CD4-positive, alpha-beta T cell treated with Interleukin-6 for 4 hours (primary cell): ENCODE results near the gene VPS11.

Source experiments
- DNase-seq: peaks from one replicate; pipeline ENCODE4 v3.0.0-alpha.2; 2020; ENCODE audit warnings: mixed read lengths

The VPS11 gene

DNA sequence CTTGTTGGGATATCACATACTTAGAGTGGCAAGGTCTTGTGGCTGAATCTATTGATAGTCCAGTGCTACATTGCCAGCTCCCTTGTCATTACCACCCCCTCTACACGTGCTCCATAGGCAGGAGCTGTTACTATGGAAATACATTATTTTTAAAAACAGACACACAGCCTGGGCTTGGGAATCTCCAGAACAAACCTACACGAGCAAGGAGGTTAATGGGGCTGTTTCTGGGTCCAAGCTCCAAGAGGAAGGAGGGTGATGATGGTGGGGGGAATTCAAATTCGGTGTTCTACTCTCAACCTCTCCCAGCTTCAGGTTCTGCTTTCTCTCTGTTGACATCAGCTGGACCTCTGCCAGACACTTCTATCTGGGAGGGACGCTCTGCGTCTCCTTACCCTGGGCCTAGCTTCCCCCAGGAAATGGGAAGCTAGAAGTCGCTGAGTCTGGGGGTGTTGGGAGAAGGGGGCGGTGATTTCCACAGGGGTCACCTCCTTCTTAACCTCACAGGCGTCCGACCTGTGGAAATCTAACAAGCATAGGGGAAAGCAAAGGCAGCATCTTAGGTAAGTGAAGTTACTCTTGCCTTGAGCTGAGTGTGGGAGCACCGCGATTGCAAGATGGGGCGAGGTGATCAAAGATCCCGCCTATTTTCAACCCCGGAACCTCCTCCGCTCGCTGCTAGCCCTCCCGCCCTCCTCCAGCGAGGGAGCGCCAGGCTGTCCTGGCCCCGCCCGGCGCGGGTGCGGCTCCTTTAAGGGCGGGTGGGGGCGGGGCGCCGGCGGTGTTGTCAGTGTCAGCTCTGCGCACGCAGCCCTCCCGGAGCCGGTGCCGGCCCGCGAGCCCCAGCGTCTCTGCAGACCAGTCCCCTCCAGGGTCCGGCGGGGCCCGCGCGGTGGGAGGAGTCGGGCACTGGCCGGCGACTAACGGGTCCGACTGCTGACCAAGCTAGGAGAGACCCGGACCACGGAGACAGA is 39.2 kb downstream of the VPS11 start, which contains the start of gene C2CD2L:
Gene C2CD2L, plus strand, starts transcription at position 781 of the 974 bp plus-strand sequence. CDS start 398 bp downstream, outside the sequence.
- DNase-seq, result peak; percentile 95

DNA sequence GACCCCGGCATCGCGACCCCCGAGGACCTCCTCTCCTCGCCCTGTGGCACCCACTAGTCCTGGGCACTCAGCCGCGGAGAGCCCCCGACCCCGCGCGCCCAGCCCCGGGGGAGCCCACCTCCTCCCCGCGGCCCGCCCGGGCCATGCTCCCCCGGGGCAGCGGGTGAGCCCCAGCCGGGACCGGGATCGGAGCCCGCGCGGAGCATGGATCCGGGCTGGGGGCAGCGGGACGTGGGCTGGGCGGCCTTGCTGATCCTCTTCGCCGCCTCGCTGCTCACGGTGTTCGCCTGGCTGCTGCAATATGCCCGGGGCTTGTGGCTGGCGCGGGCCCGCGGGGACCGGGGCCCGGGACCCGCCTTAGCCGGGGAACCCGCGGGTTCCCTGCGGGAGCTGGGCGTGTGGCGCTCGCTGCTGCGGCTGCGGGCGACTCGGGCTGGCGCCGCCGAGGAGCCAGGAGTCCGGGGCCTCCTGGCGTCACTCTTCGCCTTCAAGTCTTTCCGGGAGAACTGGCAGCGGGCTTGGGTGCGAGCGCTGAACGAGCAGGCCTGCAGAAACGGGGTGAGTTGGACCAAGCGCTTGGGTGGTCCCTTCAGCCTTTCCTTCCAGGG is 40.0 kb downstream of the VPS11 start:
- DNase-seq, result peak; percentile 26

DNA sequence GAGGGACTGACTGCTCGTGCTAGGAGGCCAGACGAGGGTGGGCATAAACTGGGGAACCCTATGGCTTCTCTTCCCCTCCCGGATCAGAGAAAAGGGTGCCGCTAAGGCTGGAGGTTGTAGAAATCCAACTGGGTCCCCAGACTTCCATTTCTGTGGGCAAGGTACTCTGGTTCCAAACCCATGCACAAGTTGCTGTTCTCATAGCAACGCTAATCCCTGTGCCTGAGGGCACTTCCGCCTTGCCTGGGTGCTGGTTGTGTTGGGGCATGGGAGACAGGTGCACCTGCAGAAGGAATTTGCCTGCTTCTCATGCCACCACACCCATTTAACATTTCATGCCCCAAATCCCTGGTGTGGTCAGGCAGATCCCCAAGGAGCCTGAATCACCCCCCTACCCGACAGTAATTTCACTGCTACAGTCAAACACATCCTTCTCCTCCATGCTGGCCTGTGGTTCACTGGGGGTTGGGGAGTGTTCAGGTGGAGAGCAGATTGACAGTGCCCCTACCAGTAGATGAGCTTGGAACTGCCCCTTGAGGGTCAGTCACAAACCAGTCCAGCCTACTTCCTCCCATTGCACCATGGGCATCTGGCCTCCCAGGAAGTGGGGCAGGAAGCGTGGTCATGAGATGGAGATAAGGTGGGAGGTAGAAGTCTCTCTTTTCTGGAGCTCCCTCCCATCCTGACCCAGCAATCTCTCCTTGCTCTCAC is 40.7 kb downstream of the VPS11 start:
- peak; percentile 56 for DNase-seq

DNA sequence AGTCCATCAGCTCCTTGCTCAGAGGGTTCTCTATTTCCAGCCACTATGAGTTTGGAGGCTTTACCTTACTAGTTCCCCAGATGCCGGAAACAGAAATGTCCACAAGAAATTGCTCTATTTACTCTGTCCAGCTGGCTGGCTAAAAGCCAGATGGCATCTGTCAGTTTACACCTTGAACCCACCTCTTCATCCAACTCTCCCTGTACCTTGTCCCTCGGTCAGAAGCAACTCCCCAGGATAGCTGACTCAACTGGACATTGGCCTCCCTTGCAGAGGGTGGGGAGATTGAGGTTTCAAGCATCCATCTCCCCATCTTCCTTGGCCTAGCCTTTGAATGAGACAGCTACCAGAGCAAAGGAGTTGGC is 41.2 kb downstream of the VPS11 start:
- no peak for DNase-seq

DNA sequence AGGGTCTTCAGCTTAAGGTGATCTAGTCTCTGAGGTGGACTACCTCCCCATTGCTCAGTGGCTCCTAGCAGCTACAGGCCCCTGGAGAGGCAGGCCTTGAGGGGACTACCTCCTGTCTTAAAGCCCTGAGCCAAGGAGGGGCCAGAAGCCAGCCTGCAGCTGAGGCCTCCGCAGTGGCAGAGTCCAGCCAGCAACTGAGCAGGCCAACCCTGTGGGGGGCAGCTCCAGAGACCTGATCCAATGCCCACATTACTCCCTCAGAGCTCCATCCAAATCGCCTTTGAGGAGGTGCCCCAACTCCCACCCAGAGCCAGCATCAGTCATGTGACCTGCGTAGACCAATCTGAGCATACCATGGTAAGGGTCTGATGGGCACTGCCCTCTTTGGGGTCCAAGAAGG is 42.2 kb downstream of the VPS11 start:
- DNase-seq, result no peak

DNA sequence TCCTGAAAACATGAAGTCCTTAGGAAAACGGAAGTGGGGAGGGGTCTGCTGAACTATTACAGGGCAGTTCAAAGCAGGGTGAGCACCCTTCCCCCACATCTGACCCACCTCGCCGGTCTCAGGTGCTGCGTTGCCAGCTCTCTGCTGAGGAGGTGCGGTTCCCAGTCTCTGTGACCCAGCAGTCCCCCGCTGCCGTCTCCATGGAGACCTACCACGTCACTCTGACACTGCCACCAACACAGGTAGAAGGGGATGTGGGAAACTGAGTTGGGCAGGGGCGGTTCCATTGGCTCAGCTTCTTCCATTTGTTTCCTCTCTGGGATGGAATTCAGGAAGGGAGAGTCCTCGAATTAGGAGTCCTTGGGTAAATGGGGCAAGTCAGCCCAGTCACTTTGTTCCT is 42.8 kb downstream of the VPS11 start:
- DNase-seq, result no peak

DNA sequence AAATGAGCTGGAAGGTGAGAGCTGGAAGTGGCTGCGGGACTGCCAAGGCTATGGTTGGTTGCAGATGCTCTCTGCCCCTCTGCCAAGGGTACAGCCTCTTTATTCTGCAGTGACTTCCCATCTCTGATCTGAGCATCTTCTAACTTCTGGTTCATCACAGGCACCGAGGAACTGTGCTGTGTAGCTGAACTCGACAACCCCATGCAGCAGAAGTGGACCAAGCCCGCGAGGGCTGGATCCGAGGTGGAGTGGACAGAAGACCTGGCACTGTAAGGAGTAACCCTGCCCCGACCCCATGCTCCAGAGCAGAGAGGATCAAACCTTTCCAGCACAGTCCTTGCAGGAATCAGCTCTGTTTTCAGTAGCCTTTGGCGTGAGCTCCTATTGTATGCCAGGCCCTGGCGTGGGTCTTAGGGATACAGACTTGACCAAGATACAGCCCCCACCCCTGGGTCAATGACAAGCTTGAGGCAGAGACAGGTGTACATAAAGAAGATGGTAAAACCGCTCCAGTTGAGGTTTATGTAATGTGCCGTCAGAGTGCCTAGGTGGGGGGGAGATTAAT is 43.8 kb downstream of the VPS11 start:
- DNase-seq, result no peak

DNA sequence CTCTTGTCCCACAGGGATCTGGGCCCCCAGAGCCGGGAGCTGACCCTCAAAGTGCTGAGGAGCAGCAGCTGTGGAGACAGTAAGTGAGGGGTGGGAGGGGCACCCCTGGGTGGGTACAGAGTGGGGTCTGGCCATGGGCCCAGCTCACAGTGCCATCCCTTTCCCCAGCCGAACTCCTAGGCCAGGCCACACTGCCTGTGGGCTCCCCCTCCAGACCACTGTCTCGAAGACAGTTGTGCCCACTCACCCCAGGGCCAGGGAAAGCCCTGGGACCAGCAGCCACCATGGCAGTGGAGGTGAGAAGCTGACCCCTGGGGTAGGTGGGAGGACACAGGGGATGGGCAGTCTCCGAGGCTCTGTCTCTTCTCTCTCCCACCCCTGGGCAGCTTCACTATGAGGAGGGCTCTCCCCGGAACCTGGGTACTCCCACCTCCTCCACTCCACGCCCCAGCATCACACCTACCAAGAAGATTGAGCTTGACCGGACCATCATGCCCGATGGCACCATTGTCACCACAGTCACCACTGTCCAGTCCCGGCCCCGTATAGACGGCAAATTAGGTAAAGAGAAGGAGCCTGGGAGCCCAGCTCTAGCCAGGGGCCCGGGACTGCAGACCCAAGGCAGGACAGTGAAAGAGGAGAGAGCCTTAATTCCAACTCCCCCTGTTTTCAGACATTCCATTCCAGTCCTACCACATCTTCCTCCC is 44.8 kb downstream of the VPS11 start:
- no peak for DNase-seq

DNA sequence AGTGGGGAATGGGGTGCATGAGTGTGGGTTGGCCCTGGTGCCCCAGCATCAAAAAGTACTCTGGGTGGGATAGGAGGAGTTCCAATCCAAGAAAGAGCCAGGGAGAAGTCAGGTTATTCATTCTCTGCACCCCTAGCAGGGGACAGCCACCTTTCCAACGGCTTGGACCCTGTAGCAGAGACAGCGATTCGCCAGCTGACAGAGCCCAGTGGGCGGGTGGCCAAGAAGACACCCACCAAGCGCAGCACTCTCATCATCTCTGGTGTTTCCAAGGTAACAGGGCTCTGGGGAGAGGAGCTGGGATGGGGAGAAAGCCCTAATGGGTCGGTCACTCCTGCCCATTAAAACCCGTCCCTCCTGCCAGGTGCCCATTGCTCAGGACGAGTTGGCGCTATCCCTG is 46.1 kb downstream of the VPS11 start:
- DNase-seq, result no peak

DNA sequence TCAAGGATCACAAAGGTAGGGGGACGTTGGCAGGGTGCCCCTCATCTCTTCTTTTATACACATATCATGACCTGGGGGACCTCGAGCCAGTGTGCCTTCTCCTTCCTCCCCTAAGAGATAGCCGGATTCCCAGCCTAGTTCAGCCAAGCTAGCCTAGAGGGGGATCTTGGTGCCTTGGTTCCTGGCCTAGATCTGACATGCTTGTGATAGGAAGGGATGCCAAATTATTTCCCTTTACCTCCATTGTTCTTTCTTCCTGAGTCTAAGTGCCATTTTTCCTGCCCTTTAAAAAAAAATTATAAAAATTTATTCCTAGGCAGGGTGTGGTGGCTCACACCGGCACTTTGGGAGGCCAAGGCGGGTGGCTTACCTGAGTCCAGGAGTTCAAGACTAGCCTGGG is 46.7 kb downstream of the VPS11 start:
- no peak for DNase-seq

DNA sequence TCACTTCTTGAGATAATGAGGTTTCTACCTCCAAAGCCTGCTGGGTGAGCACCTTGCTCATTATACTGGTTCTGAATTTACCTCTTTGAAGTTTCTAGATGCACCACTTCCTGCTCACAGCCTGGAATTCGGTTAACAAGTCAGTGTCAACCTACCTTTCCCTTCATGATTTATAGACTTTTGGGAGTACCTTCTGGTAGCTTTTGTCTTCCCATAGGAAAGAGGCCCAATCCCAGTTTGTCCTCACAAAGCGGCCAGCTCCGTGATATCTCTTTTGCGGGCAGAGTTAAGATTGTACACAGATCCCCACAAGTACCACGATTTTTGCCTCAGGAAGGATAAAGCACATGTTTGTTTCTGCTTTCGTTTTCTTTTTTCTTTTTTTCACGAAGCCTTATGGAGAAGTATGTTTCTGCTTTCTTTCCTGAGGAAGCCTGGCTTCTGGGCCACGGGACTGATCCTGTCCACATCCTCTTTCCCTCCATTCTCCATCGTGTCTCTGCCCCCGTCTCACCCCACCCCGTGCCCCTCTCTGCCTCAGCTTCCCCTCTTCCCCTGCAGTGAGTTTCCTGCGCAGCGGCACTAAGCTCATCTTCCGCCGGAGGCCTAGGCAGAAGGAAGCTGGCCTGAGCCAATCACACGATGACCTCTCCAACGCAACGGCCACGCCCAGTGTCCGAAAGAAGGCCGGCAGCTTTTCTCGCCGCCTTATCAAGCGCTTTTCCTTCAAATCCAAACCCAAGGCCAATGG is 48.0 kb downstream of the VPS11 start:
- peak; percentile 59 for DNase-seq

DNA sequence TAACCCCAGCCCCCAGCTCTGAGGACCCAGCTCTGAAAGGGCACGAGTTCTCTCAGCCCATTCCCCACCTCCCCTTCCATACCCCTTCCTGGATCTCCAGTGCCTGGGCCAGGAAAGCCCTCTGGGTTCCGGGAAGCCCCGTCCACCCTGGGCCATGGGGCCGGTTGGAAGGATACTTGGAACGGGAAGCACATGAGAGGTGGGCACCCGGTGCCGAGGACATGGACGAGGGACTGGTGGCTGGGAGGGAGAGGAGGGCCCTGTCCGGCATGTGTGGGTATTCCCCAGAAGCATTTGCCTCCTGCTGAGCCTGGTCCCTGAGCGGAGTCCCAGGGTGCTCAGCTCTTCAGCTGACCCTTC is 48.6 kb downstream of the VPS11 start:
- DNase-seq, result no peak

DNA sequence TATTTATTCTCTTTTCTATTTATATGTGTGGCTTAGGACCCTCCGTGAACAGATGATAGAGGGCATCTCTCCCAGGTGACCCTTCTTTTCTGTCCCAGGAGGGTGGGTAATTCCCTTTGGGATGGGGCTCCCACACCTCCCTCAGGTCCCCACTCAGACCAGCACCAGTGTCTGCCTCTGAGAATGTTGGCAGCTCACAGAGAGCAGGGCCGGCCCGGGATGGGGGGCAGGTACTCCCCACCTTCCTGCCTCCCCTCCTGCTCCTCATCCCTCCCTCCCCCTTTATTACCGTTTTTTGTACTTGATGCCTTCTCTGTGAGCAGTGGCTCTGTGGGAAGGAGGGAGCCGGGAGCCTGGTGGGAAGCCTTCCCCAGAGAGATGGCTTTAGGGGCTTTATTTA is 49.0 kb downstream of the VPS11 start:
- DNase-seq, result no peak

DNA sequence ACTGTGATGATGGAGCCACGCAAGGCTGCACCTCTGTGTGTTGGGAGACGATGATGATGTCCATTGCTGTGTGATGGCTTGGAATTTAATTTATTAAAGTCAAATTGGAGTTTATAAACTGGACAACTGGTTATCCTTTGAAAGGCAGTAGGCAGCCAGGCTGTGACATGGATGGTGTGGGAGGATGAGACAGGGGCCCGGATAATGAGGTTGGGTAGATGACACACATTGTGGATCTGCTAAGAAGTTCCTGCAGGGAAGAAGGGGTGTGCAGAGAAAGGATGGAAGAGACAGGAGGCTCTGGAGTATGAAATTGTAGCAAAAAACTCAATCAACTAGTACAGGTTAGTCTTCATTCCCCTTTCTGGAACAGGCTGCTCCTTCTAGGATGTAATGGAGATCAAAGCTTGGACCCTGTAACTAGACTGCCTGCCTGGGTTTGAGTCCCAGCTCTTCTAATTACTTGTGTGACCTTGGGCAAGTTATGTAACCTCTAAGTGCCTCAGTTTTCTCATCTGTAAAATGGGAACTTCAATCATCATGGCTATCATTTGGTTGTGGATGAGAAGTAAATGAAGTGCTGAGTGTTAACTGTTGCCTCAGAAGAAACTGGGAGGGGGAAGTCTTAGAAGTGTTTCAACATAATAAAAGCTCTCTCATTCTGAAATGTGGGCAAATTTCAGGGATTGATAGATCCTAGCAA is 49.5 kb downstream of the VPS11 start:
- DNase-seq, result no peak

DNA sequence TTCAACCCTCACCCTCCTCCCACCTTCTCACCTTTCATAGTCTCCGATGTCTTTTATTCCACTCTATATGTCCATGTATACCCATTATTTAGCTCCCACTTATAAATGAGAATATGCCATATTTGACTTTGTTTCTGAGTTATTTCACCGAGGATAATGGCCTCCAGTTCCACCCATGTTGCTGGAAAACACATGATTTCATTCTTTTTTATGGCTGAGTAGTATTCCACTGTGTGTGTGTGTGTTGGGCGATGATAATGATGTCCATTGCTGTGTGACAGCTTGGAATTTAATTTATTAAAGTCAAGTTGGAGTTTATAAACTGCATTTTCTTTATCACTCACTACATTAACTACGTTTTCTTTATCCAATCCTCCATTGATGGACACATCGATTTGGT is 50.6 kb downstream of the VPS11 start:
- no peak for DNase-seq

DNA sequence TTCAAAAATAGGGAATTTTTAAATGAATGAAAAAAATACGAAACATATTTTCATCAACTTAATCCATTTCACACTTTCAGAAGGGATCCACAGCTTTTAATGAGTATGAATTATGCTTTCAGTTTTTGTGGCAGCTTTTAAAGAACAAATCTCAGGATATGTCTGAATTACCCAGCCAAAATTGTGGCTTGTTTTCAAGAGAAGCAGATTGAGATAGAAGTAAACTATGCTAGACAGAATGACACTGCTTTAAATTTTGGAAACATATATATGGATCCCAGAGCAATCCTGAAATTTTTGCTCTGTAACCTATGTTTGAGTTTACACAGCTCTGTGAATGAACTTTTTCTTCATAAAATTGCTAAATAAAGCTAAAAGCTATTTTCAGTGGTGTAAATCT is 51.3 kb downstream of the VPS11 start:
- DNase-seq, result no peak

DNA sequence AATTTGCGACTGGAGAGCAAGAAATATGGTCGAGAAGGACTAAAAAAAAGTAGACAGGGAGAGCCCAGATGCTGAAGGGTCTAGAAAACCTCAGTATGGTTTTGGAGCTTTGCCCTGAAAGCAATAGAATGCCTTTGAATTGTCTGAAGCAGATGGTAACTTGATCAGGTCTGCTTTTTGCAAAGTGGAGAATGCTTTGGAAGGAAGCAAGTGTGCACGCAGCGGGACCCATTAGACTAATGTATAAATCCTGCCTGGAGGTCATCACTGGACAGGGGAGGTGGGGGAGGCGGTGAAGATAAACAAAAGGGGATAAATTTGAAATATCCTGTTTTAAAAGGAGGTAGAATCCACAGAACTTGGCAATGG is 53.0 kb downstream of the VPS11 start:
- no peak for DNase-seq

DNA sequence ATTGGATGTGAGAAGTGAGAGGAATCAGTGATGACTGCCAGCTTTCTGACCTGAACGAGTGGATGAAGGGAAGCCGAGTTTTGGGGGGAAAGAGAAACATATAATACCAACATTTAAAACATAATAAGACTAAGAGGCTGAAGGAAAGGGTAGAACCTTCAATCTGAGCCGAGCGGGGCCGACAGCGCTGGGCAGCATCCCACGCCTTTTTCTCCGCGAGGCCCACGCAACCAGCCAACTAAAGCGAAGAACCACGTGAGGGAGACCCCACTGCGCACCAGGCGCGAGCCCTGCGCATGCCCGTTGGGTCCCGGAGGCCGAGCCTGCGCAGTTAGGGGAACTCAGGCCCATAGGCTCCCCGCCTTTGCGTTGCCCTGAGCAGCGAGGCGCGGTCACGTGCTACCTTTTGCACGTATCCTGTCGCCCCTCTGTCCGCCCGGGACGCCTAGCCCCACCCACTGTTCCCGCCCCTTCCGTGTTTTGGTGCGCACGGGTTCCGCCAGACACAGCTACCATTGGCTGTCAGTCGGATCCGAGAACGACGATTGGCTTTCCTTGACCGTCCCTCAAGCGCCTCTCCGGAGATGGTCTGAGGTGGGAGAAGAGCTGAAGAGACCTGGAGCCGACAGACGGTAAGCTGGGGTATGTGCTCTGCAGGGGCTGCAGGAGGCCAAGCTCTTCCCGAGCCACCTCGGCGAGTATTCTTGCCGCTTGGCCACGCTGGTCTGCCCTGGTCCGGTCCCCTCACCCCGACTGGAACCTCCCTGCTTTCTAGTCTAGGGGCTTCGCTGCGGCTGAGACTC is 53.6 kb downstream of the VPS11 start, which contains the start of gene HINFP:
Gene HINFP, plus strand, starts transcription at position 573 of the 803 bp plus-strand sequence. CDS start 5,365 bp downstream, outside the sequence.
- peak; percentile 100 for DNase-seq

DNA sequence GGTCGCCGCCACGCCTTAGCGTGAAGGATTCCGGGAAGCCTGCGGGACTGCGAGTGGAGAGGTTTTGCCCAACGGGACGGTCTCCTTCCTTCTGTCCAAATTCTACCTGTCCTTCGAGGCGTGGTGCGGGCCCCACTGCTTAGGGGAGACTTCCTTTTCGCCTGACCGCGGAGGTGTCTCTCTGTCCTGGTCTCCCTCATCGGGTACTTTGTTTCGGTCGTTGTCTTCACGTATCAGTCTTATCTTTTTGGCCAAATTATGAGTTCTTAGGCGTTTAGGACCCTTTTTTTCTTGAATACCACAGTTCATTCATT is 54.1 kb downstream of the VPS11 start:
- DNase-seq, result no peak

DNA sequence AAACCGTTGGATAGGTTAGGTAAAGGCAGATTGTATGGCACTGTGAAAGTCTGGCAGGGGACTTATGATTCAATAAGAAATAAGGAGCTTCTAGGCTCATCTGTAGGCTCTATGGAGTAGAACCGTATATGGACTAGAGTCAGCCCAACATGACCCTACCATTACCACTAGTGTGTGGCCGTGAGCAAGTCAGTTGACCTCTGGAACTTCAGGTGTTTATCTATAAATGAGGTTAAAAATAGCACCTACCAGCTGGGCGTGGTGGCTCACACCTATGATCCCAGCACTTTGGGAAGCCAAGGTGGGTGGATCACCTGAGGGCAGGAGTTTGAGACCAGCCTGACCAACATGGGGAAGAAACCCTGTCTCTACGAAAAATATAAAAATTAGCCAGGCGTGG is 58.2 kb downstream of the VPS11 start:
- DNase-seq, result no peak
